T-helper 1 cell treated with Interleukin-12 subunit alpha and Interleukin-12 subunit beta and Interleukin-4 antibody, amounts not matched to agents 30 ng/mL and 1 ng/mL, for 36 hours (primary cell): ENCODE results near the gene ANKK1. TPM values are rescaled to one million over a fixed set of nuclear protein-coding genes. Genes with fewer than 3 reads are reported as not detected.

Experiments used
- intact Hi-C: fragments of 100-400 bp; cut with micrococcal nuclease; formaldehyde crosslinking; loops from one replicate; pipeline ENCODE4 v1.15.1; 2024
- total RNA-seq: library from RNA; stranded (reverse); gene quantifications from 2 replicates; pipeline ENCODE4 v1.2.3, GENCODE V29; 2022

The ANKK1 gene
- total RNA-seq, 1 donor from 2014 or later, result 0.25 TPM

DNA sequence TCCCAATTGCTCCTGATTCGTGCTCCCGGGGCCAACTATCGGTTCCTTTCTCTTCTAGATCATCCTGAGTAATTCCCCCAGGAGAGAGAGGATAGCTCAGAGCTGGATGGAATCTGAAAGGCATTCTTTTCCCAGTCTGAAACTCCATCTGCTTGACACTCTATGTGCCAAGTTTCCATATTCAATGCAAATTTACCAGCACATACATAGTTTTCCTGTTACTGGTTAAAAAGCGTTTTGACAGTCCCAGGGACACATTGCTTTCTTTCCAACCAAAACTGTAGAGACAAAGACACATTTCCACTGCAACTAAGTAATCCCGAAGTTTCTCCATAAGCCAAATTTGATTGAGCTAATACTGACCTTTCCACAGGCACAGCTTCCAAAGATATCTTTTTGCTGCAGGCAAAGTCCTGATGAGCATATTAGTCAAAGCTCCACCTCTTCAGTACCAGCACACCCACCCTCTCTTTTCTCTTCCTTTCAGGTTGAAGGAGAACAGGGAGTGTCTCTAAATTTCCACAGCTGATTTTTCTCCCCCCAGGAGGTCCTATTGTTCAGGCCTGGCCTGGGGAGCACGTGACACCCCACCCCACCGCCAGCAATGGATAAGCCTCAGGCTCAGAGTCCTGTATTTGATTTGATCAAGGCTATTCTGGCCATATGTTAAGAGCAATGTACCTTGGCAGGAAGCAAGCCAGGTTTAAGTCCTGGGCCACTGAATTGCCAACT lies 9.7 kb upstream of the ANKK1 start:
- intact Hi-C loops, result no loop called here

DNA sequence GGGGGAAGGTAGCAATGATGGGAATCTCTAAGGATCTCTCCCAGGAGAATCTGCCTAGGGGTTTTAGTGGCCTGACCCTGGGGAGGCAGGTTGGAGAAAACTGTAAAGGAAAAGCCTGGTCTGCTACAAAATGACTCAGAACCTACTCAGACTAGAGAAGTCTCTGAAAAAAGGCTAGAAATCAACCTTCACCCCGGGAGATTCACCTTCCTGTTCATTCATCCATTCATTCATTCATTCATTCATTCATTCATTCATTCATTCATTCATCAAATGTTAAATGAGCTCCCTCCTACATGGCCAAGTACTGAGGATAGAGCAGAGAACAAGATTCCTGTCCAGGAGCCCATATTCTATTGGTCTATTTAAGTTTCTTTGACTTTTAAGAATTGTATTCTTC lies 8.9 kb upstream of the ANKK1 start:
- intact Hi-C loops, result no loop called here

DNA sequence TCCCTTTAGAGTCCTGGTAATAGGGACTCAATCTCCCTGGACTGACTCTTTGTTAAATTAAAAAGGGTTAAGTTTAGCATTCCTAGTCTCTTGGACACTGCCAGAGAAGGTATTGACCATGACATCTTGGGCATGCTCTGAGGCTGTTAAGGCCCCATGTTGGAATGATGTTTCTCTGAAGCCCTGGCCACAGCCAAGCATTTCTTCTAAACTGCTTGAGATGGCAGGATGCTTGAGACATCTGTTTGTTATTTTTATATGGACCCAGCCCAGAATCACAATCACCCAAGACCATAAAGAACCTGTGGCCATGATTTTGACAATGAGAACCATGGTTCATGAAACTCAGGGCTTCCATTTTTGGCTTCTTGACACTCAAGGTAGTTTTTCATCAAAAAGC lies 5.5 kb upstream of the ANKK1 start:
- intact Hi-C loops, result no loop called here

DNA sequence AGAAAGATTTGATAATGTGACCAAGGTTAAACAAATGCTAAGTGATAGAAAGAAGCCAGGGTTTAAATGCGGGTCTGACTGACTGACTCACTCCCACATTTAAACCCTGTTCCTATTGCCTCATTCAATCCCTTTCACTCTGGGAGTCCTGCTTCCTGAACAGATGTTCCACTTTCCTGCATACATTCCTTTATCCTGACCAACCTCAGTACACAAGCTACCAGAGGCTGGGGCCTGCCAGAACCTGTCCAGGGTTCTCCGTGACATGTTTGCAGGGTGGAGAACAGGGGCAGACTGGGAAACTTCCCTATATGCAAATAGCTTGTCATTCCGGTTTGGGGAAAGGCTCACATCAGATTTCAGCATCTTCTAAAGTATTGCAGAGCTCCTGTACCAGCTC lies 3.0 kb upstream of the ANKK1 start:
- intact Hi-C loops, result no loop called here

DNA sequence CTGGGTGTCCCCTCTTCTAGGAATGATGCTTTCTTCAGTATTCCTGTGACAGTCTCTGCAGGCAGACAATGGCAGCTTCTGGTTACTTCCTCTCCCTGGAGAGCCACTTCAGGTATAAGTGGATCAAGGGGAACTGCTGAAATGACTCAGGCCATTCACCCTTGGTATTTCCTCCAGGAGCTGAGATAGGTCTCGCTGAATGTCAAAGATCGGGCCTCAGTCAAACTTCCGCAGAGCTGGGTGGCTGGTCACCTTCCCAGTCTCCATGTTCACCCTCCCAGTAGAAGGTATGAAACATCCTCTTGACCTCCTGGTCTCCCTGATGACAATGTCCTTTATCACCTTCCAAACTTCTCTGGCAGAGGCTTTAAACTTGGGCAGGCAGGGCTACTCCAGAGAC lies 1.8 kb upstream of the ANKK1 start:
- intact Hi-C loops, result no loop called here

DNA sequence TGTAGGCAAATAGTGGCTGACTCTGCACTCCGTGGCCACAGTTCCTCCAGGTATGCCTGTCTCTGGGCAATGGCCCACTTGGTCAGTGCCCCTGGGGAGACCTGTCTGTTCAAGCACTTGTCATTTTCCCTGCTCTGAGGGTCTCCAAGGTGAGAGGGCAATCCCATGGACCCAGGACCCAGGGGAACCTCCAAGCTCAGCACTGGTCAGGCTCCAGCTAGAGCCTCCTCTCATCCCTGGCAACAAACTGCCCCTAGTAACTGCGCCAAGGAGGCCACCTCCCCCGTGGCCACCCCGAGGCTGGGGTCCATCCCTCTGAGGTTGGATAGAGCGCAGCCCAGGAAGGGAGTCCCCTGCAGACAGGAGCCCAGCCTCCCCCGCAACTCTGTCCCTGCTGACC lies 713 bp upstream of the ANKK1 start:
- intact Hi-C loops, result no loop called here

DNA sequence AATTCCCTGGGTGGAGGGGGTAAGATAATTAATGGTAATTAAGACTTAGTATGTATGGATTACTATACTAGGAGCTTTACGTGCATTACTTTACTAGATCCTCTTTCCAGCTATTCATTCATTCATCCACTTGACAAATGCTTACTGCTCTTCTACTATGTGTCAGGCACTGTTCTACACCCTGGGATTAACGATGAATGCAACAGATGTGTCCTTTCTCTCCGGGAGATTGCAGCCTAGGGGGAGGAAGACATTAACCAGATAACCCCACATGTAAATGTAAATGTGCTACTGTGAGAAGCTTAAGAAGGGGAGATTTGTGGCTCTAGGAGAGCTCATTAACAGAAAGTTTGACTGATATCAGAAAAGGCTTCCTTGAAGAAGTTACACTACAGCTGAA lies 1.7 kb downstream of the ANKK1 start:
- intact Hi-C loops, result no loop called here

DNA sequence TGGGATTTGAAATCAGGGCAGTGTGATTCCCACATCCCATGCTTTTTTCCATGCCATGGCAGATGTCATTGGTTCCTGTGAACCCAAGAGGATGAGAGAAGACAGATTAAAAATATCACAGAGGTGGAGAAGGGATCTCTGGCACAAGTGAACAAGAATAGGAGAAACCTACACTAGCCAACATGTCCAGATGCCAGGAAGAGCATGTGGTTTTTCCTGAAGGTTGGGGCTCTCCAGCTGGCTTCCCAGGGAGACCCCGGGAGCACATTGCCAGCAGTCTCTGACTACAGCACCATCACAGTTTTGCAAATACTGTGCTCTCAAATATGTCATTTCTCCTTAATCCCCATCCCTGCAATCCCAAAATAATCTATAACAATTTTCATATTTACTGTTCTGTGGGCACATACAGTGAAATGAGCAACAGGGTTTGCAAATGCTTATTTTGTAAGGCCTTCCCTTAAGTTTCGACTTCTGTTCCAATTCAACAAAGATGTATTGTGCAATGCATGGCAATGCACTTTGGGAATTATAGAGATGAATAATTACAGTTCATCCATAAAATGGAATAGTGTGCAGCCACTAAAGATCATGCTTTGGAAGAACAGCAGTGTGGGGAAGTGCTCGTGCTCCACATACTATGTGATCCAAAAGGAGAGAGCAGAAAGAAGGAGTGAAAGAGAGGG lies 4.8 kb downstream of the ANKK1 start:
- intact Hi-C loops, result no loop called here

DNA sequence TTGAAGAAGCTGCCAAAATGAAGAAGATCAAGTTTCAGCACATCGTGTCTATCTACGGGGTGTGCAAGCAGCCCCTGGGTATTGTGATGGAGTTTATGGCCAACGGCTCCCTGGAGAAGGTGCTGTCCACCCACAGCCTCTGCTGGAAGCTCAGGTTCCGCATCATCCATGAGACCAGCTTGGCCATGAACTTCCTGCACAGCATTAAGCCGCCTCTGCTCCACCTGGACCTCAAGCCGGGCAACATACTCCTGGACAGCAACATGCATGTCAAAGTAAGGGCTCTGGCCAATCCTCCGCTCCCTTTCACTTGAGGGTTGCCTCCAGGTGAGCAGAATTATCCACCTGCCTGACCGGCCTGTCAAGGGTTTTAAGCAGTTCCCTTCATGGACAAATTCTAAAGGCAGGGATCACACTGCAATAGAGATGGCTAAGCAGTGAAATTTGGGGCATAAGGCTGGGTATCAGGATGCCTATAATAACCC lies 6.0 kb downstream of the ANKK1 start:
- intact Hi-C loops, result no loop called here

DNA sequence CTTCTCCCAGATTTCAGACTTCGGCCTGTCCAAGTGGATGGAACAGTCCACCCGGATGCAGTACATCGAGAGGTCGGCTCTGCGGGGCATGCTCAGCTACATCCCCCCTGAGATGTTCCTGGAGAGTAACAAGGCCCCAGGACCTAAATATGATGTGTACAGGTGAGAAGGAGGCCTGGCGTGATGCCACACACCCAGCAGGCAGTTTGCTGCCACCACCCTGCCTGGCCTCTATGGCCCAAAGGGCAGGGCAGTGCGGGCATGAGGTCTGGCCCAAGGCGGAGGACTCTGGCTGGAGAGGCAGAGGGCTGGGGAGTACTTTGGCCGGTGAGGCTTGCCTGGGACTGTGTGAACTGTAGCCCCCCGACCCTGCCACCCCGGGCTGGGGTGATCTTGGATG lies 7.3 kb downstream of the ANKK1 start:
- intact Hi-C loops, result no loop called here

DNA sequence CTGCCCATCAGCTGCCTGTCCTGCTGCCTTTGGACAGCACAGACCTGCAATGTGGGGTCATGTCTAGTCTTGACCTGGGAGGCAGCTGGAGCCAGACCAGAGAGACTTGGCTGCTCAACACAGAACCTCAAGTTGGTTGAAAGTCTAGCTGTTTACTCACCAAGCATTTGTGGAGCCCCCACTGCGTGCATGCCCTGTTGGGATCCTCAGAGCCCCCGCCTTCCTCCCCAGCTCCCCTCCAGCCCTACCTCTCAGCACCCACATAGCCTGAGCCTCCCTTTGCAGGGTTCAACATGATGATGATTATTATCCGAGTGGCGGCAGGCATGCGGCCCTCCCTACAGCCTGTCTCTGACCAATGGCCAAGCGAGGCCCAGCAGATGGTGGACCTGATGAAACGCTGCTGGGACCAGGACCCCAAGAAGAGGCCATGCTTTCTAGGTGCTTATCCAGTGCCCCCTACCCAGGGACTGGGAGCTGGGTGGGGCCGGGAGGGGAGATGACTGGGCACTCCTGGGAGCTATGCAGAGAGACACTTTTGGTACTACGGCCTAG lies 8.3 kb downstream of the ANKK1 start:
- intact Hi-C loops, result no loop called here

DNA sequence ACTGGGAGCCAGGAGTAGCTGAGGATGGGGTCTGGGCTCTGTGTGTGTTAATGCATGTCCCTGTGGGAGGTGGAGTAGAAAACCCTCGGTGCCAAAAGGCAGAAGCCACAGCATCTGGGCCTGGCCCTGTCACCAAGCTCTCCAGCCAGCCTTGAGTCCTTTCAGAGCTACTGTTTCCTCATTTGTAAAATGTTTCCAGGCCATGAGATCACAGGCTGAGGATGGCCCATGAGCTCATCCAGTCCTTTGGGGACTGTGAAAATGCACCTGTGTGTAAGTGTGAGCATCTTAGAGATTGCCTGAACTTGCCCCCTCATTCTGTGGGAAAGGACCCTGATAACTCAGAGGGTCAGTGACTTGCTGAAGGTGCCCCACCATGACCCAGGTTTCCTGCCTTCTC lies 9.1 kb downstream of the ANKK1 start:
- intact Hi-C loops, result no loop called here

DNA sequence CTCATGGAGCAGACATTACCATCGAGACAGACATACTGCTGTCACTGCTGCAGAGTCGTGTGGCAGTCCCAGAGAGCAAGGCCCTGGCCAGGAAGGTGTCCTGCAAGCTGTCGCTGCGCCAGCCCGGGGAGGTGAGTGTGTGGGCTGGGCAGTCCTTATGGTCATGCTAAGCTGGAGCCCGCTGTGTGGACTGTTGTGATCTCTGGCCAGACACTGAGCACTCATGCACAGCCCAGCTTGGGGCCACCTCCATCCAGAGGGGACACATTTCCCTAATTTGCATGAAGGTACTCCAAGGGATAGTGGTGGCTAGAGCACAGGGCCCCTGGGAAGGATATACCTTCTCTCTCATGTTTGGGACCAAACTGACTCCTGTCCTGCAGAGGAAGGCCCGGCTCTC lies 9.6 kb downstream of the ANKK1 start:
- intact Hi-C loops, result no loop called here

DNA sequence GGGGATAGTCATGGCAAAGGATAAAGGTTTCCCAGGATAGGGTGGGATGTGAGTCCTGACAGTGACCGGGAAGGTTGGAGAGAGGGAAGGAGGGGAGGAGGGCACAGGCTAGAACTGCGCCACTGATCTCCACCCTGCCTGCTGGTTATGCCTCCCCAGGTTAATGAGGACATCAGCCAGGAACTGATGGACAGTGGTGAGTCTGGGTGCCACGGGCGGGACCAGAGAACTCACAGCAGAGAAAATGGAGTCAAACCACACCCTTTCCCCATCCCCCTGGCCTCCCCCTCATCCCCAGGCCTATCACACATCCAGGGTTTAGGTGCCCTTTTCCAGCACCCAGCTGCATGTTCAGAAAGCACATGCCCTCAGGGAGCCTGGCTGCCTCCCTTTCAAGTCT lies 10.2 kb downstream of the ANKK1 start:
- intact Hi-C loops, result no loop called here

DNA sequence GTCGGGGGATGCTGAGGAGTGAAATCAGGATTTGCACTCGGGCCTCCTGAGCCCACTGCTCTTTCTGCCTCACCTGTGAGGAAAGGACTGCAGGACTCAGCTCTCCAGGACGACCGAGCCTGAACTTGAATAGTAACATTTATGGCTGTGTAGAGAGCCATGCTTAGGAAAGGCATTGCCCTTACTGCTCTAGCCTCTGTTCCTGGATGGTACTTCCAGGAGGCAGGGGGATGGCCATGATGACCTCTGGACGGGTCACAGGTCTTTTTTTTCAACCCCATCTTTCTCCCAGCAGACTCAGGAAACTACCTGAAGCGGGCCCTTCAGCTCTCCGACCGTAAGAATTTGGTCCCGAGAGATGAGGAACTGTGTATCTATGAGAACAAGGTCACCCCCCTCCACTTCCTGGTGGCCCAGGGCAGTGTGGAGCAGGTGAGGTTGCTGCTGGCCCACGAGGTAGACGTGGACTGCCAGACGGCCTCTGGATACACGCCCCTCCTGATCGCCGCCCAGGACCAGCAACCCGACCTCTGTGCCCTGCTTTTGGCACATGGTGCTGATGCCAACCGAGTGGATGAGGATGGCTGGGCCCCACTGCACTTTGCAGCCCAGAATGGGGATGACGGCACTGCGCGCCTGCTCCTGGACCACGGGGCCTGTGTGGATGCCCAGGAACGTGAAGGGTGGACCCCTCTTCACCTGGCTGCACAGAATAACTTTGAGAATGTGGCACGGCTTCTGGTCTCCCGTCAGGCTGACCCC lies 11.3 kb downstream of the ANKK1 start:
- intact Hi-C loops, result no loop called here

DNA sequence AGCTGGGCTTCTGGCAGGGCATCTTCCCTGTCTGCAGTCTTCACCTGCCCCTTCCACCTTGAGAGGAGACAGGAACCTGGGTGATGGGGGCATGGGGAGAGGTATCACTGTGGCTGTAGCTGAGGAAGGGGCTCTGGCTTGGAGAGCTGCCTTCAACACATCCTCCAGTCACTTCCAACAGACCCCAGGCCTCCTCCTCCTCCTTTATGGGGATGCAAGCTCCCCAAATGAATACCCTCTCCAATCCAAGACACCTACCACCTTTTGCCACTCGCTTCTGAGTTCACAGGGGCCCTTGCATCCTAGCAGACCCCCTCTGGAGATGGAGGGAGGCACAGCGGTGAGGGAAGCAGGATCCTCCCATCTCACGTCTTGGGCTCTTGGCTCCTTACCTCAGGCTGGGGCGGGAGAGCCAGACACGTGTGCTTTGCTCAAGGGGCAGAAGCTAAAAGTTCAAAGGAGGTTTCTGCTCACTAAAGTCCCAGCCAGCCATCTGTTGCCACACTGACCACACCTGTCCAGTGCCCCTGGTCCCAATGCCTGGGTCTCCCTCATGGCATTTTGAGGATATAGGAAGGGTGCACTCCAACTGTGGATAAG lies 13.2 kb downstream of the ANKK1 start:
- intact Hi-C loops, result no loop called here

DNA sequence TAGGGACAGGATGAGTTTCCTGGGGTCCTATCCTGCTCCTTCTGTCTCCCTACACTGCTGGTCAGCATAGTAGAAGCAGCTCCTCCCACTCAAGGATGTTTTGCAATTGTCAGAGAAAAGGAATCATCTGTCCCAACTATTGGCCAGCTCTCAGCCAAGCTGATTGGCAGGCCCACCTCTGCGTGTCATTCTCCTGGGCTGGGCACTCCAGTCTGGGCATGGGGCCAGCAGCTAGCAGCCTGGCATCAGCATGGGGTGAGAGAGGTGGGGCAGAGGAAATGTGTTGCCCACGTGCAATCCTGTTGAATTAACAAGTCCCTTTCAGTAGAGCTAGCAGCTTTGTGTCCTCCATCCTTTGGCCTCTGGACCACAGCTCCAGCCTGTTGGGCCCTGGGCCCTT lies 14.1 kb downstream of the ANKK1 start:
- intact Hi-C loops, result no loop called here

DNA sequence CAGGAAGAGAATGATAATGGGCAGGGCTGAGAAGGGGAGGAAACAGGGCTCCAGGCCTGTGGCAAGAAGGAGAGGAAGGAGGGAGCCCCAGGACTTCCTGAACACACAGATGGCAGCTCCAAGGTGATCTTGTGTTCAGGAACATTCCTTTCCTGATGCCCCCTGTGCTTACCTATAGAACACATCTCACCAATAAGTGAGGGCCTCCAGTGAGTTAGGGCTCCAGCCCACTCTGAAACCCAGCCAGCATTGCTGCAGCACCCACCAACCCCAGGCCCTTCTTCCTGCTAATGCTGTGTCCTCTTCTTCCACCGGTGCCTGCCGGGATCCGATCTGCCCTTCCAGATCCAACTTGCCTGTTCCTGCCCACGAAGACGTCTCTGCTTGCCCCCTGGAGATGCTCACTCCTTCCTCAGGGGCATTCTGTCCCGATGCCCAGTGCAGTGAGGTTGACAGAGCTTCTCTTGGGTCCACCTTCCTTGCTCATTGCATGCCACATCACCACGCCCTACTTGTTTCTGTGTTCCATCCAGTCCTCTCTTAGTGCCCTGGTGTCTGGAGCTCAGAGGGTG lies 17.4 kb downstream of the ANKK1 start:
- intact Hi-C loops, result no loop called here

DNA sequence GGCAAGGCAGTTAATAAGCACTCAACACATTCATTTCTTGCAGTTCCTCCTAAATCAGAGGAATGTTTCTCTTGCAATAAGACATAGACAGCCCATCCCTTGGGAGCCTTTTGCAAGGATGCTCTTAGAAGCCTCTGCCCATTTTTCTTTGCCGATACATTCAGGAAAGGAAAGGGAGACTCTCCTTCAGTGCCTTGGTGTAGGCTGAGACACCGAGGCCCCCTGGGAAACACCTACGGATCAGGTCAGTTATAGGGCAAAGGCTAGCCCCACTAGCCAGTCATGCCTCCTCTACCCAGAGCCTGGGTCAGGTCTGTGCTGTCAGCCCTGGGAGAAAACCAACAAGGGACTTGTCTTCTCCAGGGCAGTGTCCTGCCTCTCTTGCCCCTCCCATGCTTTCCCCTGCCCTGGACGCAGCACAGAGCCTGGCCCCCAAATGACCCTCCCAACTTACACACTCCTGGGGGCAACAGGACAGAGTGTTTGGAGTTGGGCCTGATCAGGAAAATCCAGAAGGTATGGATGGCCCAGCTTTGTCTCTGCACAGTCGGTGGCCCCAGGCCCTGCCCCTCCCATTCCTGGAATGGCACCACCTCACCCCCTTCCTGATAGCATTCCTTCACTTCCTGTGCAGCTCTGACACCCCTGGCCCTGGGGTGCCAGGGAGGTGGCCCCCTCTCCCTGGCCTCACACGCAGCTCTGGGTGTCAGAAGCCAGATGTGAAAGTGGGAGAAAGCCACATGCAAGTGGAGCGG lies 18.3 kb downstream of the ANKK1 start:
- intact Hi-C loops, result no loop called here

DNA sequence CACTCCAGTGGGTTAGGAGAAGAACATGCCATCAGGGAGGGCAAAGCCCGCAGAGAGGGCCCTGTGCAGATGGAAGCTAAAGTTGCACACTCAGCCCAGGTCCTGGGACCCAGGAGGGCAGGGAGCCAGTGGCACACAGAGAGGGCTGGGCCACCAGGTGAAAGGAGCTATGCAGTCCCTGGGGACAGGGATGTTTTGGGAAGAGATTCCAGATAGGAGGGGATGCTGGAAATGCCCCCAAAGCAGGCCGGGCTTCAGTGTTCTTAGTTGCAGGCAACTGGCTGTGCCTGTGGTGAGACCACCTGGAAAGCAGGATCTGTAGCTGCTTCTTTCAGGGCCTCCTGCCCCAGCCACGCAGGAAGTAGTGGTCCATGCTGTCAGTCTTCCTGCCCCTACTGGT lies 19.6 kb downstream of the ANKK1 start:
- intact Hi-C loops, result no loop called here

DNA sequence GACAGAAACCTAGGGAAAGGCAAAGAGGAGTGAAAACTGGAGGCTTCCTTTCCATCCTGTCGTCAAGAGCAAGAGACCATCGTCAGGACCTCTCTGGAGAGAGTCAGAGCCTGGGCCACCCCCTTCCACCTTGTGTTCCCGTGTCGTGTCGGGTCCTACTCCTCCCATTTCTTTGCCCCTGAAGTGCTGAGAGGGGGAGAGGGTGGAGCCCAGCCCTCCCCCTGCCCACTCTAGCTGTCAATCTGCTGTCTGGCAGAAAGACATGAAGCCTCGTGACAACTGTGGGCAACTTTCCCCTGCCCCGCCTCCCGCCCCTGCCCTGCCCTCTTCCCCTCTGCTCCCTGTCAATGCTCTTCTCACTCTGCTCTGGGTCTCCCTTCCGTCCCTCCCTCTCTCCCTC lies 20.6 kb downstream of the ANKK1 start:
- intact Hi-C loops, result no loop called here
